GM18907 (cell line): Measurements from ENCODE around the gene NRCAM.

Source experiments
- ATAC-seq: cut with Tn5 transposase; IDR thresholded peaks from one replicate; pipeline ENCODE4 v1.9.1; 2021; ENCODE audit warnings: mild to moderate bottlenecking, moderate library complexity; ENCODE audit not compliant: unreplicated experiment

NRCAM gene

DNA sequence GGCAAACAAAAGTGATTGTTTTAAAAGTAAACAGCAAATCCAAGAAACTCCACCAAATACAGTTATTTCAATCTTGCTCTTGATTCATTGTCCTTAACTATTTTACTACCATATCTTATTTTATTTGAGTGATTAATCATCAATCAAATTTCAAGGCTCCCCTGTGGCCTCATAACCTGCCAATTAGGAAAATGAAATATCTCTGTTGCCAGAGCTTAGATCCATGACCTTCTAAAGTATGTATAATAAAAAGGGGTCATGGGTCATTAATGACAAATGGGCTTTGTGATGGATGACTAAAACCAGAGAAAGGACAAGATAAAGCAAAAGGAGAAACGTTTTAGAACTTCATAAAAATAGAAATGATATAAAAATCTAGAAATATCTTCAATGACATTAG lies 28.5 kb downstream of the NRCAM start:
- ATAC-seq, result no peak

DNA sequence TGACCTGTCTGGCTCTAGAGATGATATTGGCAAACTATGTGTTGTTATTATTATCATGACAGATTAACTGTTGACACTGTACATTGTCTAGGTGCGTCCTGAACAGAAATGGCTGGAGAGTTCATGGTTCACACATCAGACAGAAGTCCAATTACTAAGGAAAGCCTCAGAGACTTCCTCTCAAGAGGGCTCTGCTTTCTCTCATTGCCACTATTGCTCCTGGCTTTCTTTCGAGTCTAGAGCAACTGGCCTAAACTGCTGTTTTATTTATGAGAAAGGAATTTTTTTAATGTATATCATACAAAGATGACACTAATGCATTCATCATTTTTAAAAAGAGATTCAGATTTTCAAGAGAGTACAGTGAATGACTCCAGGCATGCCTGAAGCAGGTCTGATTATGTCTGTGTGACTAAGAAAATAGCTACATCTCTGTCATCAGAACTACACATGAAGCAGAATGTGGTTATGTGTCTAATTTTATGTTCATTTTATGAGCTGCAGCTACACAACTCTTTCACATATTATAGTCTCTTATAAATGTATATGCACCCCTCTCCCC lies 30.4 kb downstream of the NRCAM start:
- ATAC-seq, result no peak

DNA sequence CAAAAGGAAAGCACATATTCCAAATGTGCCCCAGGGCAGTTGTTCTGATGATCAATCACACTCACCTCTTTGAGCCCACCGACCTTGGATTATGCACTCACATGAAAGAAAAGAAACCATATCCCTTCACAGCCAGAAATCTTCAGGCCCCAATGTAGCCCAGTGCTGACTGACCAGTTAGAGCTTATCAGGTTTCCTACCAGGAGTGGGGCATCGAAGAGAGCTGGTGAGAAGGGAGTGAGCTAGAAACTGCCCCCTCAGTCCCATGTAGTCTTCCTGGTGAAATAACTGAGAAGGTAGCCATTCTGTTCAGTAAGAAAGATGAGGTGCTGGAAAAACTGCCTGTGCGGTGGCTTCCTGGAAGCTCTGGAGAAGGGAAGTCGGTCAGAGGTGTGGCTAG lies 32.2 kb downstream of the NRCAM start:
- no peak for ATAC-seq

DNA sequence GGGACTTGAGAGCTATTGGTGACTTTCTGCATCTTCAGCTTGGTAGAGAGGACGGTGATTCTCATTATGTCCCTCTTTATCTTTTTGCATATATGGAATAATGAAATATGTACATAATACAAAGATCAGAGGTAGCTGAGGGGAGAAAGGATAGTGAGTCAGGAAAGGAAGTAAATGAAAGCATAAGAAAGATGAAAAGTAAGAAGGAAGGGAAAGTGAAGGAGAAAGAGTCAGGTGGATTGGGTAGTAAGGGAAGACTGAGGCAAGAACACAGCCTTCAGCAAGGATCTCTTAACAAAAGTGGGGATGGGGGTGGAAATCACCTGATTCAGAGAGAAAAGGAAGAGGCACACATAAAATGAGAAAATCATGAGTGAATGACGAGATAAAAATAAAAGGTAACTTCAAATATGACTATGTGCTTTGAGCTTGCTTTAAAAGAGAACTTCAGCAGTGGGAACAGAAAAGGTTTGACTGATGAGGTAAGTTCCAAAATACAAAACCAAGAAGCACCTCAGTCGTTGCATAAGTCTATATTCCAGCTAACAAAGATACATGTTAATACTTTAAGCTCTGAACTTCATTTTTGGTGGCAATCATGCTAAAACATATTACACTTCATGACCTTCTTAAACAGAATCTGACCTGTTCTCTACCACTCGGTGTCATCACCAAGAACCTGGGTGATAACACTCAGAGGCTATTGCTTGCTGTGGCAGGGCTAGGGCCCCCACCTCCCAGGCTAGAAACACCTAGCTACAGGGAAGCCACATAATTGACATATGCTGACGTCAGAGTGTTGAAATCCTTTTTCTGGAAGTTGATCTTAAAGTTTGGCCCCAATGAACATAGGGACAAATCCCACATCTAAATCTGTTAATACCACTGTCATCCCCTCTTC lies 32.9 kb downstream of the NRCAM start:
- no peak for ATAC-seq

DNA sequence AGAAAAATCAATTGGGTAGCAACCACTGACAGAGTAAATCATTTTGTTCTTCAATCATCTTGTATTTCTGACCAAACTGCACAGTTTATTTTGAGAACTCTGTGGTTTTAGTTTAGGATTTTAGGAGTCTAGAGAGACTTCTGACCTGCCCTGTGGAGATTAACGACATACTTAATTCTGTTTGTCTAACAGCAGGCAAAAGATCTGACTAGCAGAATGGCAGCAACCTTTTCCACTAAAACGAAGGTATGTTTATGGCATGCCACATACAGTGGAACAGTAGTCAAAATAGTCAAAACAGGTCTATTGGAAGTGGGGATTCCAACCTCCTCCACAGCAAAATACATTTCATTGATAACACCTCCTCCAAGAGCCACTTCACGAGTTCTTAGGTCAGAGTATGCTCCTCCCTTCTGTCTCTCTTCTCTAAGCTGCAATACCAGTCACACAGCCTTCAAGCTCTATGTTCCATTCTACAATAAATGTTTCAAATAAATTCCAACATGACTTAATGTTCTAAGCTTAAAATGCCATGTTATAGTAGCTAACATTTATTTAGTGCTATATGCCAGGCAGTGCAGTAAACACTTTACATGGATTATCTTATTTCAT lies 34.4 kb downstream of the NRCAM start:
- ATAC-seq, result no peak

DNA sequence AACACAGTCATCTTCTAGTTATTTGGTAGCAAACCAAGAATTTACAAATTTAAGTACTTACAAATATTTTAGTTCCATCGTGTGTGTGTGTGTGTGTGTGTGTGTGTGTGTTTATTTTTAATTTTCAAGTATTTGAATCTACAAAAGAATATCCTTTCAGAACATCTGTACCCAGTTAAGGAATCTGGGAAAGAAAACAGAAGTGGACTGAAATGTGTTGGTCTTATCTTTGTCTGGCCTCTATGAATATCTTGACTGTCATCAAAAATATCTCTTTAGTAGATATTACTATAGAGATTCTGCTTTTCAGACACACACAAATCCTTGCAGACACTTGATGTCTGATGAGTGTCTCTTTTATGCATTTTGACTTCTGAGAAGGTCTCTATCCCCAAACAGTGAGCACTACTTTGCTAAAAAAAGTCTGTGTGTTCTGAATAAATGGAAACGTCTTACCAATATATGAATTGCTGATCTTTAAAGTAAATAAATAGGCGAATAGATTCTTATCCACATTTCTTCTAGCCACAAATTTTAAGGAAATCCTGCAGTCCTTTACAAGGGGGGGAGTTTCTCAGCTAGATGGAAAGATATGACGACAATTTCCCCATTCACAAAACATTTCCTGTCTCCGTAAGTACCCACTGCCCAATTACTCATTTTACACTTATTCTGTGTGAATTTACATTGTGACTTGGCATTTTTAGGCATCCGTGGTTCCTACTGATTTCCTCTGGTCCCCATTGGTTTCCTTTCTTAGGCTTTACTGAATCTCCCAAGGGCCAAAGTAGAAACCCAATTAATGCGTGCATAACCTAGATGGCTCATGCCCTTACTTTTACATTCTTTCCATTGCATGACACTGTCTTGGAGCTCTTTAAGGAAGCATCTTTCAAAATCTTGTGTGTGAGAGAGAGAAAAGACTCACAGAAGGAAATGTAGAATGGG lies 36.0 kb downstream of the NRCAM start:
- ATAC-seq, result no peak

DNA sequence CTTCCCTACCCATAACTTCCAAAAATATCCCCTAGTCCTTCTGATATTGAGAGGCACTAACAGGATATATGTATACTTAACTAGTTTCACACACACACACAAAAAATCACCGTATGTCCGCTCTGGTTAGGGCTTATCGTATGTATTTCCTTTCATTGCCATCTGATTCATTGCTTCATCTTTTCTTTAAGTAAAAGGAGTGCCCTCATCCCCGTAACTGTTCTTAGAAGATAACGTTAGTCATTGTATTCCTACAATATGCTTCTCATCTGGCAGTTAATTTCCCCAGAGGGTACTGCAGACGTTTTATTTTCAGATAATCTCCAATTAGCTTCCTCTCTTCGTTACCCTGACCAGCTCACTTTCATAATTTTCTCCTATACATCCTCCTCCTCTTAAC lies 37.3 kb downstream of the NRCAM start:
- ATAC-seq, result no peak

DNA sequence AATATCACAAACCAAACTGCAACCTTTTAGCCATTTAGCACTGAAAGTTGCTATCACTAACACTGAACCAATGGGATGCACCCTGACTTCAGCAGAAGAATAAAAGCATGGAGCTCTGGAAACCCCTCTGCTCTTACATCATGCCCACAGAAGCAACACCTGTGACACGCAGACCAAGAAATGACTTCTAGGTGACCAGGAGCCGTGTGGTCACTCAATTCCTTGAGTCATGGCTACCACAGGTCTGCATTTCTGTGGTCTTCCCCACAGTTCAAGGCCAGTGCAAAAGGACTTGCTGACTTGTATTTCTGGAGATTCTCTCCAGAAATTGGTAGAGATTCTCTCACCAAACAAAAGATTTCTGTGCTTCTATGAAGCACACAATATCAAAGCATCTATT lies 38.3 kb downstream of the NRCAM start:
- no peak for ATAC-seq

DNA sequence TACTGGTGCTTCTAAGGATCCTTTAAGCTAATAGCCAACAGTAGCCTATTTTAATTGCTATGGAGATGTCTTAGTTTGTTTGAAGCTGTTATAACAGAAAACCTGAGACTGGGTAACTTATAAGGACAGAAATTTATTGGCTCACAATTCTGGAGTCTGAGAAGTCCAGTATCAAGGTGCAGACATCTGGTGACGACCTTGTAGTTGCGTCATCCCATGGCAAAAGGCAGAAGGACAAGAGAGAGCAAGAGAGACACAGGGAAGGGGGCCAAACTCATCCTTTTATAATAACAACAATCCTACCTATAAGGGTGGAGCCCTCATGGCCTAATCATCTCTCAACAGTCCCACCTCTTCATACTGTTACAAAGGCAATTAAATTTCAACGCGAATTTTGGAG lies 39.1 kb downstream of the NRCAM start:
- no peak for ATAC-seq

DNA sequence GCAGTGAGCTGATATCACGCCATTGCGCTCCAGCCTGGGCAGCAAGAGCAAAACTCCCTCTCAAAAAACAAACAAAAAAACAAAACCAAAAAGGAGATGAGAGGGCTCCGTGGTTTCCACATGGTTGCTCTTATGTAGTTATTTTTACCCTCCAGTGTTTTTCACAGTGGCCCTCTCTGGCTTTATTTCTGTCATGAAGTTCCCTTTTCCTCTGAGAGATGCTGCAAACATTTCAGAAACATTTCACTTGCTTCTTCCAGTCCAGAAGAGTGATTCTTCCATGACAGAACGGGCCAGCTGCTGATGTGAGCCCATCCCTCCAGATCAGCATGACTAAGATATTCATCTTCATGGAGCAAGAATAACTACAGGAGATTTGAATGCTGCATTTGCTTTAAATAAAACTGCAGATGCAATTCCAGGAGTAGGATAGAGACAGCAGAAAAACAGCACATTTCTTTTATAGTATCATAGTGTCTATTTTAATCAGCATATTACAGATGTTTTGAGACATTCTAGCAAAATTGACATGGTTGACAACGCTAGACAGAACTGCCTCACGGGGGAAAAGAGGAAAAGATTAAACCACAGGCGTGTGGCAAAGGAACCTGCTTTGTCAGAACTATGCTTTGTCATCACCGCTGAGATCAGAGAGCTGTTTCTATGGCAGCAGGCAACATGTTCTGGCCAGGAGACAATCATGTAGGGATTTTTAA lies 40.3 kb downstream of the NRCAM start:
- peak; percentile 90 for ATAC-seq

DNA sequence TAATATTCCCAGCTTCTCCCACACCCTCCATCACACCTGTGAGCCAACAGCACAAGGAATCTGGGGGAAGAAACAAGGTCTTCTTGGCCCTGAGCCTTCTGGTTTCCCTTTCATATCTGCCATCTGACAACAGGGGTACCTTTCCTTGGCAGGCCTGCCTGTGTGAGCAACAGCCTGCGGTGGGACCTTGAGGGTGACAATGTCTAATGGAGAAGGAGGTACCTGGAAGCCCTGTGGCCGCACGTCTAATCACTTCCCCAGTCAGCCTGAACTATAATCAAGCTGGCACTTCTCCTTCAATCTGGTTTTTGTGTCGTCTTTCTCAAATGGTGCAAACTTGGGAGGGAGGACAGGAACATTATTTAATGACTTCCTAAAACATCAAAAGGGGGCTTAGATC lies 41.2 kb downstream of the NRCAM start:
- no peak for ATAC-seq

DNA sequence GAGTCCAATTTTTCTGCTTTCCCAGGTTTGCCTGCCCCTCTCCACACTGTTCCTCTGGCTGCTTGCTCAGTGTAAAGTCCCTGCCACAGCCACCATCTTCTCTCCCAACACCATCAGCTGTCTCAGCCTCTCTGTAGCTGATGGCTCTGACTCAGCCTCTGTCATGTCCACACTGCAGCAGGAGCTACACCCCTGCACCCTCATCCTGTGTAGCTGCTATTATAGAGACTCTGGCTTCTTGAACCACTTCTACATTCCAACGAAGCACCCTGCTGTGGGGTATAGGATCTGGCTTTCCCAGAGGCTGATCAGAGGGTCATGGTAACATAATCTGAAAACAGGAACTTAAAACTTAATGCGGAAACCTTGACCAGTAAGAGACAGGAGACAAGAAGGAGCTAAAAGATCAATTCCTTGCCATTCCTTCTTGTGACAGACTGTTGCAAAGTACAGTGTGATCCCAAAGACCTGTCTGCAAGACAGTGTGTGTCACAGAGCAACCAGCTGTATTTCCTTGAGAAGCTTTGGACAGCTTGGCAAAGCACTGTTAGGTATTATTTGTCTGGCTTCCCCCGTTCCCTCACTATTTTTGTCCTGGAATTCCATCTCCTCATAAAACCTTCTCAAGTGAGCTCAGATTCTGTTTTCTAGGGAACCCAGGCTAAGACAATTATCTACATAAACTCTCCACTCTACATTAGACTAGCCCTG lies 42.3 kb downstream of the NRCAM start:
- ATAC-seq, result no peak

DNA sequence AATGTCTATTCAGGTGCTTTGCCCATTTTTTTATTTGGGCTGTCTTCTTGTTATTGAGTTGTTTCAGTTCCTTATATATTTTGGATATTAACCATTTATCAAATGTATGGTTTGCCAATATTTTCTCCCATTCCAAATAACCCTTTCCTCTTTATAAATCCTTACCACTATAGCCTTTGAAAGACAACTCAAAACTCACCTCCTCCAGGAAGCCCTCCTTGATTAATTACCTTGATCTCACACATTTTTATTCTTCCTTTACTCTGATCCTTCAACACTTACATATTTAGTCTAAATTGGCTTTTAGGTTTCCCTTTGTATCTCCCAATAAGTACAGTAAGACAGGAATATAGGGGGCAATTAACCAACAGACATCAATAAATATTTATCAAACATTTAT lies 42.9 kb downstream of the NRCAM start:
- ATAC-seq, result no peak

DNA sequence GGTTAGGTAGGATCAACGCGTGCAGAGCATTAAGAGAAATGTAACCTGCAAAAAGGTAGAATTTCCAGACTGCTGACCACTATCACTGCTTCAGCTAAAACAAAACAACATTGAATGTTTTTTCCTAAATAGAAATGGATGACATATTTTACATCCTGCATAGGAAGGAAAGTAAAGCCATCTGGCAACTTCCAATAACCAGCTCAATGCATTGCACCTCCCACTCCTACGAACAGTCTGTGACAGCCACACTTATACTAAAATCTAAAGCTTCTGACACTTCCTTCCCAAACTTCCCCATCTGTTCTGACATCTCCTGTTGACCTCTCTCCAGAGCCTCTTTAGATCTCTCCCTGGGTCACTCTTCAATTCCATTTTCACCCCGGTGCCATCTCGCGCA lies 47.1 kb downstream of the NRCAM start:
- no peak for ATAC-seq

DNA sequence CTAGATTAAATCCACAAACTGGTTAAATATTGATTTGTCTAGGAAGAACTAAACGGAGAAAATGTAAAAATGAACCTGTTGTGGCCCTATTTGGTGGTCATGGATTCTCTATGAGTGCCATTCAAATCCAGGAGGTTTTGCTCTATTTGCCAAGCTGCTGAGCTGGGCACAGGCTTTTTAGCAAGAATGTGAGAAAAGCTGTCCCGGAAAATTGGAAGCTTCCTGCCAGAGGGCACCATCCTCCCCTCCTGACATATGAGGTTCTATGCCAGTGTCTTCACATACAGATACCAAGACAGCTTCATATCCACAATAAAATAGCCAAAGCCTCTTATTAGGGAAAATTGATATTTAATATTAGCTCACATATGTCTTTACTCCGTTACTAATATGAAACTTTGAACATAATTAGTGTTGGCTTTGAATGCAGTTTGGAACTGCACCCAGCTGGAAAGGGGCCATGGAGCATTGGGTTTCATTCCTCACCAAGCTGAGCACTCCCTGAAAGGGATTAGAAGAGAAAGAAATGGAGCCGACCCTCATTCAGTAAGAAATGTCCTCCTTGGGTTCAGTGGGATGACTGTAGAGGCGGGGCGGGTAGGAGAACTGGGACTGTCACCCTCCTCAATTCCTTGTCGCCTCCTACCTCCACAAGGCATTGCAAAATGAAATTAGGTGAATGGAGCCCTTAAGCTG lies 47.8 kb downstream of the NRCAM start:
- no peak for ATAC-seq

DNA sequence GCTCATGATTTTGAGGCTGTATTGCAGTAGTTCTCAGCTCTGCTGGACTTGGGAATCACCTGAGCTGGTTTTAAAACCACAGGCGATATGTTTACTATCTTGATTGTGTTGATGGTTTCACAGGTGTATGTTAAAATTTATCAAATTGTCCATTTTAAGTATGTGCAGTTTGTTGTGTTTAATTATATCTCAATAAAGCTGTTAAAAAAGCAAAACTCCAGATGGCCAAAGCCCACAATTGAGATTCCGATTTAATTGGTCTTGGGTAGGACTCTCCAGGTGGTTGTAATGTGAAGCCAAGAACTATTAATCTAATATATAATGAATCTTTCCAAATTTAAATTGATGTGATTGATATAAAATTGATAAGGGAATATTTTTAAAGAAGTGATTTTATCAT lies 48.6 kb downstream of the NRCAM start:
- no peak for ATAC-seq

DNA sequence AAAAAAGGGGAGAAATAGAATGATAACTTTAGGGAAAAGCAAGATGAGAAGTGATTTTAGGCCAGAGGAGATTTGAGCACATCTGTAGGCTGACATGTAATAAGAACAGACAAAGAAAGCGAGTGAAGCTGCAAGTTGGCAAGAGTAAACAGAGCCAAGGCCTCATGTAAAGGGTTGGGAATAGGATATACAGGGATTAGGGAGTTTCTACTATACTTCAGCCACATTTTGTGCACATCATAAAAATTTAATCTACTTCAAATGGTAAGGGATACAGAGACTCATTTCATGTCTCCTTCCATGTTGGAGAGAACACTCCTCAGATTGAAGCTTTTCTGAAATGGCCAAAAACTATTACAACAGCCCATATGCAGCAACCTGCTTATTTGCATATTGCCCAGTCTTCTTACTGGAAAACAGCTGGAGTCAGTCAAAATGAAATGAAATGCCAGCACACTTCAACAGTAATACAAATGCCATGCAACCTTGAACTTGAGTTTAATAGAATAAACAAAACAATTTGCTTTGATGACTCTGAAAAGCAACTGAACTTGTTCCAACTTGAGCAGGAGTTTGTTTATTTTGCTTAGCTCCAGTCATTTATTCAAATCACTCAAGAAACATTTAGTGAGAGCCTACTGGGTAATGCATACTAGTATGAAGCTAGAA lies 49.9 kb downstream of the NRCAM start:
- ATAC-seq, result no peak

DNA sequence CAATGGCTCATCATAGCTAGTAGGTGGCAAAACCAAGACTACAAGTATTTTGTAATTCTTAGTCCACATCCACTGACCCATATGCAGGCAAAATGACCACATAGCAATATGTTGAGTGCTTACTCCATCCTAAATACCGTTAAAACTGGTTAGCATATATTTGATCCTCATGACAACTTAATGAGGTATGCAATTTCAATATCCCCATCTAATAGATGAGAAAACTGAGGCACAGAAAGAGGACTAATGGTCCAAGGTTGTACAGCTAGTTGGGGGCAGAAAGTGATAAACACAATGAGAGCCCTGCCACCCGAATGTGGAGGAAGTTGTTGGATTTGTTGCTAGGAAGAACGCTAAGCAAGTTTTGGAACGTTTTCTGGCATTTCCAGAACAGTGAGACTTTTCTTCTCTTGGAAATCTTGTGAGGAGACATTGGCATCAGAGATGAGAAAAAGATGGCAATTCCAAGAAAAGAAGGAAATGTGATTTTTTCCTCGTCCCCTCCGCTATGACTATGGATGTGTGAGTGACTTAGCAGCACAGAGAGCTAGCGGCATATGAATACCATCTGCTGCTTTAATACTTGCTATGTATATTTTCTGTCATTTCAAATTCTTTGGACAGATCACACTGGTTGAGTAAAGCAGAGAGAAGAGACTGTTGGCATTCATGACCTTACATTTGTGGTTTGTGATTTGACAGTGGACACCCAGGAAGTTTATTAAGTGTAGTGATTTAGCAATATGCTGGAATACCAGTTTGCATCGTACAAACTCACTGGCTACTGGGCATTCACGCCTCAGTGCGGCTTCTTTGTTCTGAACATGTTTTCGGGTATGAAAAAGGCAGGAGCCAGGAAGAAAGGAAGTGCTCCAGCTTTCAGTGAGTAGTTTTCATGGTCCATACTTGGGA lies 51.5 kb downstream of the NRCAM start:
- no peak for ATAC-seq
